GM19397 (cell line): ENCODE results near the gene MBD6.
"Not testable (repeated sequence)": the region's sequence is repeated elsewhere in the genome, so short reads cannot be mapped to it uniquely, and the experiment has no call there.

Source experiments
- ATAC-seq: cut with Tn5 transposase; IDR thresholded peaks from one replicate; pipeline ENCODE4 v1.9.1; 2021; ENCODE audit warnings: mild to moderate bottlenecking, moderate library complexity; ENCODE audit not compliant: unreplicated experiment

Gene MBD6

GRCh38 chr12:57487597-57488401 lies 34.8 kb upstream of the MBD6 start, which contains the start of gene MARS1:
Gene MARS1, plus strand, starts transcription at chr12:57488068. Its CDS starts 23 bp downstream, at chr12:57488091.
- peak; percentile 97 for ATAC-seq

- ATAC-seq = no peak
Measured at GRCh38 chr12:57488402-57489156, 34.0 kb upstream of the MBD6 start.

DNA sequence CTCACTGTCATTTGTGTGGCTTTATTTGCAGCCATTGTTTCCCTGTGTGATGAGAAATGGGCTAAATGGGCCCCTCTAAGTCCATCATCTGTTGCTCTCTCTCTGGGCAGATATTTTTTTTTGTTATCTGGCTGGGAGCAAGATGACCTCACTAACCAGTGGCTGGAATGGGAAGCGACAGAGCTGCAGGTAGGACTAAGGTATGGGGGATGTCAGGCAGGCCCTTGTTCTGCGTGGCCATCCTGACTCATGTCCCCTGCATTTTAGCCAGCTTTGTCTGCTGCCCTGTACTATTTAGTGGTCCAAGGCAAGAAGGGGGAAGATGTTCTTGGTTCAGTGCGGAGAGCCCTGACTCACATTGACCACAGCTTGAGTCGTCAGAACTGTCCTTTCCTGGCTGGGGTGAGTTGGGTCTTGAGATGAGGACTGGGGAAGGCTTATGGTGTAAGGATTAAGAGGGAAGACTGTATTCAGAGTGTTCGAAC lies 33.4 kb upstream of the MBD6 start:
- no peak for ATAC-seq

- no peak for ATAC-seq
Measured at GRCh38 chr12:57490126-57490525, 32.5 kb upstream of the MBD6 start.

GRCh38 chr12:57491393-57492280 lies 31.0 kb upstream of the MBD6 start:
- no peak for ATAC-seq

DNA sequence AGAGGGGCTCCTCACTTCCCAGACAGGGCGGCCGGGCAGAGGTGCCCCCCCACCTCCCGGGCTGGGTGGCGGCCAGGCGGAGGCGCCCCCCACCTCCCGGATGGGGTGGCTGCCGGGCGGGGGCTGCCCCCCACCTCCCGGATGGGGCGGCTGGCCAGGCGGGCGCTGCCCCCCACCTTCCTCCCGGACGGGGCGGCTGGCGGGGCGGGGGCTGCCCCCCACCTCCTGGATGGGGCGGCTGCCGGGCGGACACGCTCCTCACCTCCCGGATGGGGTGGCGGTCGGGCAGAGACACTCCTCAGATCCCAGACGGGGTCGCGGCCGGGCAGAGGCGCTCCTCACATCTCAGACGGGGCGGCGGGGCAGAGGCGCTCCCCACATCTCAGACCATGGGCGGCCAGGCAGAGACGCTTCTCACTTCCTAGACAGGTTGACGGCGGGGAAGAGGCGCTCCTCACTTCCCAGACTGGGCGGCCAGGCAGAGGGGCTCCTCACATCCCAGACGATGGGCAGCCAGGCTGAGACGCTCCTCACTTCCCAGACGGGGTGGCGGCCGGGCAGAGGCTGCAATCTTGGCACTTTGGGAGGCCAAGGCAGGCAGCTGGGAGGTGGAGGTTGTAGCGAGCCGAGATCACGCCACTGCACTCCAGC lies 27.4 kb upstream of the MBD6 start:
- ATAC-seq = not testable (repeated sequence)

- ATAC-seq = no peak
Measured at GRCh38 chr12:57496822-57497221, 25.8 kb upstream of the MBD6 start.

DNA sequence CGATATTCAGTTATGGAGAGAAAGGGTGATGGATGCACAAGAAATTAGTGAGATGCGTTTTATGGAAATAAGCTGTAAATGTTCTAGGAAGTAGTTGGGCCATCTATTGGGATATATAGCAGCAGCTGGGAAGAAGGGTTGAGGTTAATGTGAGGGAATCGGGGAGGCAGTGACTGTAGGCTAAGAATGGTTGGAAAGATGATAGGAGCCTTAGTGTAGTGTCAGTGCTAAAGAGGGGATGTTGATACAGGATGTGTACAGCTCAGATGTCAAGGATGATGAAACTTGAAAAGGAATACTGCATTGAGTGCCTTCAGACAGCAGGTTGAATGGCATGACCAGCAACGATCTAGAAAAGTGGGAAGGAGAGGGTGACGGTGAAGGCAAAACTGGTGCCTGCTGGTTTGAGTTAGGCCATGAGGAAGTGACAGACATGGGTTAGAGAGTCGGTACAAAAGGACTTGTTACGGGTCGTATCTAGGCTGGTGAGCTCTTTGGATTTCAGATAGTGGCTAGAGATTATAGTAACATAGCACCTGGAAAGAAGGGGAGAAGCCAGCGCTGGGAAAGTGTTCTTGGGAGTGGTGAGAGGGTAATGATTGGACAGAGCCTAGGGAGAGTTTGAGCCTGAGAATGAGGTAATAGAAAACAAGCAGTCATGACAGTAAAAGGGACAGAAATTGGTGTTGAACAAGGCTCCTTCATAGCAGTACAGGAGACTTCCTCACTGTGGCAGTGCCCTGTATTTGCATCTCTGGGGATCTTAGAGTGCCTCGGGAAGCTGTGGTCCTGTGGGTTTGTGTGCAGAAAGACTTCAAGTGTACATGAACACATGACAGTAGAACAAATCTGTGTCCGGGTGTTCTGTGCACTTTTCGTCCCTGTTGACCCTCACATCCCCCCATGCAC lies 25.1 kb upstream of the MBD6 start:
- ATAC-seq = no peak

DNA sequence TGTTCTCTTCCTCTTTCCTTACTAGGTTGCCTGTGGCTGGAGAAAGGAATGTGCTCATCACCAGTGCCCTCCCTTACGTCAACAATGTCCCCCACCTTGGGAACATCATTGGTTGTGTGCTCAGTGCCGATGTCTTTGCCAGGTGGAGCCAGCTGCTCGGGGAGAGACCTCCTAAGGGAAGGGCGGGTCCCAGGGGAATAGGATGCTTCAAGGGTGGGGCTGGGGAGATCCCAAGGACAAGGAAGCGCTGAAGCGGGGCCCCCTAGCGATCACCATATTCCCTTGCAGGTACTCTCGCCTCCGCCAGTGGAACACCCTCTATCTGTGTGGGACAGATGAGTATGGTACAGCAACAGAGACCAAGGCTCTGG lies 24.5 kb upstream of the MBD6 start:
- no peak for ATAC-seq

DNA sequence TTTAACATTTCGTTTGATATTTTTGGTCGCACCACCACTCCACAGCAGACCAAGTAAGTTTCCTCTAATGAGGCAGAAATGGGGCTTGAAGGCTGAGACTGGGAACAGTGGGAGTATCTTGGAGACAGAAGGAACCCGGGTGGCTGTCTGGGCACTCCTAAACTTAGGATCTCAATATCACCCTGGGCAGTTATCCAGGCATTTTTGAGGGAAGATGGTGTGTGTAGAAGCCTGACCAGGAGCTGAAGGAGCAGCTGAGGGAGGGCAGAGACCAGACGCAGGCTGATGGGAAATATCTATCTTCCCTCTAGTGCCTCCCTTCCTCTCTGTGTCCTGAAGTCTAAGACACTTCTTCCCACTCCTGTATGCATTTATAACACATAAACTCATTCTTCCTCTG lies 24.1 kb upstream of the MBD6 start:
- ATAC-seq = no peak

GRCh38 chr12:57500213-57500612 lies 22.4 kb upstream of the MBD6 start:
- ATAC-seq = no peak

DNA sequence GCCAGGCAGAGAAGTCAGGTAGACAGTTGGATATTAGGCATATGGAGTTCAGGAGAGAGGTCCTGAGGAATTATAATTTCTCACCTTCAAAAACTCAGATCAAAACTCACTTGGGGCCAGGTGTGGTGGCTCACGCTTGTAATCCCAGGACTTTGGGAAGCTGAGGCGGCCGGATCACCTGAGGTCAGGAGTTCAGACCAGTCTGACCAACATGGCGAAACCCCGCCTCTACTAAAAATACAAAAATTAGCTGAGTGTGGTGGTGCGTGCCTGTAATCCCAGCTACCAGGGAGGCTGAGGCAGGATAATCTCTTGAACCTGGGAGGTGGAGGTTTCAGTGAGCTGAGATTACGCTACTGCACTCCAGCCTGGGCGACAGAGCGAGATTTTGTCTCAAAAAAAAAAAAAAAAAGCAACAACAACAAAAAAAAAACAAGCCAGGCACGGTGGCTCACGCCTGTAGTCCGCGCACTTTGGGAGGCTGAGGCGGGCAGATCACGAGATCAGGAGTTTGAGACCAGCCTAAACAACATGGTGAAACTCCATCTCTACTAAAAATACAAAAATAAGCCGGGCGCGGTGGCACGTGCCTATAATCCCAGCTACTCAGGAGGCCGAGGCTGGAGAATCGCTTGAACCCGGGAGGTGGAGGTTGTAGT lies 20.2 kb upstream of the MBD6 start:
- not testable (repeated sequence) for ATAC-seq

DNA sequence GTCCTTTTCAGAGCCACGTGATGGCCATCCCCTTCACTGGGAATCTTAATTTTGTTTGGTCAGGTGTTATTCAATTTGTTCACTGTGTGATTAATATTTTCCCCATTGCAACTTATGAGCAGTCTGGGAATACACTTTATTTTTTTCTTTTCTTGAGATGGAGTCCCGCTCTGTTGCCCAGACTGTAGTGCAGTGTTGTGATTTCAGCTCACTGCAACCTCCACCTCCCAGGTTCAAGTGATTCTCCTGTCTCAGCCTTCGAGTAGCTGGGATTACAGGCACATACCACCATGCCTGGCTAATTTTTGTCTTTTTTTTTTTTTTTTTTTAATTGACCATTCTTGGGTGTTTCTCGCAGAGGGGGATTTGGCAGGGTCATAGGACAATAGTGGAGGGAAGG lies 16.1 kb upstream of the MBD6 start:
- not testable (repeated sequence) for ATAC-seq

DNA sequence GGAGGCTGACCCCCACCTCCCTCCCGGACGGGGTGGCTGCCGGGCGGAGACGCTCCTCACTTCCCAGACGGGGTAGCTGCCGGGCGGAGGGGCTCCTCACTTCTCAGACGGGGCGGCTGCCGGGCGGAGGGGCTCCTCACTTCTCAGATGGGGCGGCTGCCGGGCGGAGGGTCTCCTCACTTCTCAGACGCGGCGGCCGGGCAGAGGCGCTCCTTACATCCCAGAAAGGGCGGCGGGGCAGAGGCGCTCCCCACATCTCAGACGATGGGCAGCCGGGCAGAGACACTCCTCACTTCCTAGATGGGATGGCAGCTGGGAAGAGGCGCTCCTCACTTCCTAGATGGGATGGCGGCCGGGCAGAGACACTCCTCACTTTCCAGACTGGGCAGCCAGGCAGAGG lies 14.8 kb upstream of the MBD6 start:
- not testable (repeated sequence) for ATAC-seq

DNA sequence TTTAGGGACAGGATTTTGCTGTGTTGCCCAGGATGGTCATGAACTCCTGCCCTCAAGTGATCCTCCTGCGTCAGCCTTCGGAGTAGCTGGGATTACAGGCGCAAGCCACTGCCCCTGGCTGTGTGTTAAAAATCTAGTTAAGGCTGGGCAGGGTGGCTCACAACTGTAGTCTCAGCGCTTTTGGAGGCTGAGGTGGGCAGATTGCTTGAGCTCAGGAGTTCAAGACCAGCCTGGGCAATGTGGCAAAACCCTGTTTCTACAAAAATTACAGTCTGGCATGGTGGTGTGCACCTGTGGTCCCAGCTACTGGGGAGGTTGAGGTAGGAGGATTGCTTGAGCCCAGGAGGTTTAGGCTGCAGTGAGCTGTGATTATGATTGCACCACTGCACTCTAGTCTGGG lies 11.5 kb upstream of the MBD6 start:
- no peak for ATAC-seq

DNA sequence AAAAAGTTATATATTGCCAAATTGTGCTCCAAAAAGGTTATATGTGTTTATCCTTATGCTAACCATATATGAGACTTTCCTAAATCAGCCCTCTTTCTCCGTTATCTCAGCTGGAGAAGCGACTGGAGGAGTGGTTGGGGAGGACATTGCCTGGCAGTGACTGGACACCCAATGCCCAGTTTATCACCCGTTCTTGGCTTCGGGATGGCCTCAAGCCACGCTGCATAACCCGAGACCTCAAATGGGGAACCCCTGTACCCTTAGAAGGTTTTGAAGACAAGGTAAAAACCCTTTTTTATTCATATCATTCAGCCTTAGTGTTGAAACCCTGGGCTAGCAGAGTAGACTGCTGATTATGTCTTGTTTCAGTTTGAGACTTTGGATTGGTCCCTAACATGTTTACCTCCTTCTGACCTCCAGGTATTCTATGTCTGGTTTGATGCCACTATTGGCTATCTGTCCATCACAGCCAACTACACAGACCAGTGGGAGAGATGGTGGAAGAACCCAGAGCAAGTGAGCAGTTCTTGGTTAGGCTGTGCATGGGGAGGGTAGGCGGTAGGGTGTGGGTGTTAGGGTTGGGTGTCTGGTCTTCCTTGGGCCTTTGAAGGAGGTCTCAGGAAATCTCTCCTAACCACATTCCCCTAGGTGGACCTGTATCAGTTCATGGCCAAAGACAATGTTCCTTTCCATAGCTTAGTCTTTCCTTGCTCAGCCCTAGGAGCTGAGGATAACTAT lies 10.9 kb upstream of the MBD6 start:
- no peak for ATAC-seq

DNA sequence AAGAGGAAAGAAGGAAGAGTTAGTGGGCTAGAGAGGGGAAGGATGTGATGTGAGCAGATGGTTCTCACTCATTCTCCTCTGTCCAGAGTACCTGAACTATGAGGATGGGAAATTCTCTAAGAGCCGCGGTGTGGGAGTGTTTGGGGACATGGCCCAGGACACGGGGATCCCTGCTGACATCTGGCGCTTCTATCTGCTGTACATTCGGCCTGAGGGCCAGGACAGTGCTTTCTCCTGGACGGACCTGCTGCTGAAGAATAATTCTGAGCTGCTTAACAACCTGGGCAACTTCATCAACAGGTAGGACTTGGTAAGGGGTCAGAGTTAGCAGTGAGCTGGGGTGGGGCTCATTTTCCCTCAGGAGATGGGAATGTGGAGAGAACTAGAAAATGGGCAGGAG lies 10.0 kb upstream of the MBD6 start:
- no peak for ATAC-seq

DNA sequence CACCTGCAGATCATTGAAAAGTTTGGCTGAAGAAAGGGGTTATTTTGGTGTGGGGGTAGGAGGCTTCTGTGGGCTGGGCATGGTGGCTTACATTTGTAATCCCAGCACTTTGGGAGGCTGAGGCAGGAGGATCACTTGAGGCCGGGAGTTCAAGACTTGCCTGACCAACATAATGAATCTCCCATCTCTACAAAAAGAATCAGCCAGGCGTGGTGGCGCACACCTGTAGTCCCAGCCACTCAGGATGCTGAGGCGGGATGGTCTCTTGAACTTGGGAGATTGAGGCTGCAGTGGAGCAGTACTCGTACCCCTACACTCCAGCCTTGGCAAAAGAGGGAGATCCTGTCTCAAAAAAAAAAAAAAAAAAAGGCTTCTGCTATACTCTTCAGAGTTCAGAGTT lies 9.4 kb upstream of the MBD6 start:
- no peak for ATAC-seq
